ENCODE measurements around the gene DNAJC1.

DNA sequence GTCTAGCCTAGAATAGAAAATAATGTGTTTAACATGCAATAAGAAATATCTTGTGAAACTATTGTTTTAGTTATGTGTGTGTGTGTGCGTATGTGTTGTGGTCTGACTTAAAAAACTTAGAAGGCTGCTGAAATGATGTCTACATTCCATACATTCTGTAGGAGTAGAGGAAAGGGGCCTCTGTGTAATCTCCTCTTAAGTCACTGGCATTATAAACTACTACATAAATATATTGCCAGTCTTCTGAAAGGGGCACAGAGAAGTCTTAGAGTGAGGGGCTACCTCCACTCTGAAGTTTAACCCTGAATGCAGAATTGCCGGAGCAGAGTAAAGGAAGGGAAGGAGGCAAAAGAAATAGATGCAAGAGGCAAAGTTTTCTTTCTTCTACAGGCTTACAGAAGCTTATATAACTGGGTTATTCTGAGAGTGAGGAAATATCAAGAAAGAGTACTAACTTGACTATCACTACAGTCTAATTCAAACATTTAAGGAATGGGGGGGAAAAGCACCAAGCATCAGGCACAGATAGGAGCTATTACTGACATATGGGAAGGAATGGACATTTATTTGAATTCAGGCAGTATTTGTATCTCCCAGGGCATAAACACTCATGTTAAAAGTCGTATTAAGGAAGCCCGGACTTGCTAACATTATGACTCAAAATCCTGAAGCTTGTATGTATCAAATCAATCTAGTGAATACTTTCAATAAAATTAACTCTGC, 75.7 kb downstream of the DNAJC1 start:
- no peak for TF ChIP-seq CTCF (IDR thresholded peaks at IDR 0.05)
- no peak for TF ChIP-seq POLR2A (IDR thresholded peaks at IDR 0.05)

Data from vagina (tissue), 2 donors.